Heart right ventricle (tissue), 16 donors: ENCODE measurements around the gene FMNL3. TPM values are rescaled to one million over a fixed set of nuclear protein-coding genes. Genes with fewer than 3 reads are reported as not detected.

Experiments
- ATAC-seq, 8 donors: fragments of 200-7000 bp; cut with Tn5 transposase; one replicate each; pipeline ENCODE4 v1.9.1; 2020; ENCODE audit warnings: mild to moderate bottlenecking in 8 of 8, moderate library complexity in 8 of 8, moderate number of reproducible peaks in 1 of 8
- DNase-seq, 2 donors: peaks; one replicate each; pipeline ENCODE4 v3.0.0-alpha.2; 2020
- H3K27ac ChIP-seq, 10 donors: fragments of 200-600 bp; sonication (generic) in 2 of 10; one replicate each; pipeline versions ENCODE4 v1.5.0 to v1.8.0; 2020 to 2022; ENCODE audit warnings: mild to moderate bottlenecking in 3 of 10
- H3K27me3 ChIP-seq, 7 donors: fragments of 200-600 bp; one replicate each; pipeline ENCODE4 v1.8.0; 2021 to 2022; ENCODE audit warnings: mild to moderate bottlenecking in 2 of 7
- H3K36me3 ChIP-seq, 9 donors: fragments of 200-600 bp; sonication (generic) in 1 of 9; one replicate each; pipeline versions ENCODE4 v1.5.0 to v1.8.0; 2020 to 2022; ENCODE audit warnings: mild to moderate bottlenecking in 2 of 9
- H3K4me1 ChIP-seq, 9 donors: fragments of 200-600 bp; sonication (generic) in 1 of 9; one replicate each; pipeline versions ENCODE4 v1.5.0 to v1.8.0; 2020 to 2022; ENCODE audit warnings: mild to moderate bottlenecking in 4 of 9
- H3K4me3 ChIP-seq, 10 donors: fragments of 200-600 bp; sonication (generic) in 2 of 10; one replicate each; pipeline versions ENCODE4 v1.5.0 to v1.8.0; 2020 to 2022; ENCODE audit warnings: mild to moderate bottlenecking in 7 of 10, moderate library complexity in 2 of 10
- H3K9me3 ChIP-seq, 11 donors: fragments of 200-600 bp in 10 of 11; sonication (generic) in 2 of 11; one replicate each; pipeline versions ENCODE4 v1.5.0 to v1.8.0; 2013 to 2022; ENCODE audit warnings: mild to moderate bottlenecking in 2 of 11, control low read depth in 1 of 11, moderate library complexity in 1 of 11
- CTCF ChIP-seq, 9 donors: fragments of 200-600 bp; sonication (generic) in 2 of 9; IDR thresholded peaks; one replicate each; pipeline versions ENCODE4 v1.5.0 to v1.8.0; 2021 to 2022; ENCODE audit warnings: antibody characterized with exemption in 9 of 9, mild to moderate bottlenecking in 5 of 9, moderate library complexity in 1 of 9
- WGBS, 2 donors: extraction: QIAGEN DNeasy Blood & Tissue Kit; methylation state at CpG; one replicate each; pipeline ENCODE4 v1.1.7; 2013; ENCODE audit warnings: inconsistent platforms in 1 of 2; 5-methylcytosine and 5-hydroxymethylcytosine counted together
- intact Hi-C, 10 donors: fragments of 100-400 bp; cut with DNase I; formaldehyde crosslinking; loops; one replicate each; pipeline versions ENCODE4 v1.11.1 to v1.14.2; 2022
- polyA plus RNA-seq, 2 donors: library from polyadenylated mRNA; stranded (reverse); fragments of 200-250 nt; gene quantifications; one replicate each; pipeline ENCODE4 v1.2.3, GENCODE V29; 2013
- total RNA-seq, 10 donors: library from RNA; stranded (reverse); fragmentation: NEBNext Ultra II Directional in 3 of 10; extraction: Animal tissue kit (Norgen Biotek cat#: 25700) in 3 of 10; gene quantifications; one replicate each; pipeline versions ENCODE4 v1.2.1 to v1.2.4, GENCODE V29; 2021 to 2023
- donor health status: Arrhythmogenic right ventricular cardiomyopathy.
- donor health status: ischemic (EF 13 %, LVEDD 7.1; RV severe dilation, severe dysfunction).
- donor health status: healthy with polysubstance abuse.
- donor health status: DM: no; HTN: yes; CAD: no.
- donor health status: DM: no; HTN: no; CAD: no.
- donor health status: ischemic (EF 25% LVEDD 6.9; RV normal size, moderate dysfunction).
- donor health status: ischemic (EF 25% LVEDD 5.7; RV mildly dilated, moderate dysfunction).
- donor health status: healthy.
- donor health status: DM: yes; HTN: yes; CAD: no.
- donor health status: Ischemic cardiomyopathy.
- donor health status: ischemic (EF 35%, LVEDD 5.7; RV mildly dilated, moderate dysfunction).
- donor health status: nonischemic (EF 11% LVEDD 7.7; RV severe dilation, severe dysfunction).
- donor health status: DM: yes; HTN: yes; CAD: no.
- donor health status: PGD.
- donor health status: ischemic (EF 29% LVEDD 5.4; RV normal size, mild dysfunction).
- donor health status: nonischemic (EF 23%, LVEDD 6.1; RV moderate dilation, normal function).

Gene FMNL3
- total and polyA plus RNA-seq, 12 donors: 5.7 to 19.6 (median 11.3) TPM

DNA sequence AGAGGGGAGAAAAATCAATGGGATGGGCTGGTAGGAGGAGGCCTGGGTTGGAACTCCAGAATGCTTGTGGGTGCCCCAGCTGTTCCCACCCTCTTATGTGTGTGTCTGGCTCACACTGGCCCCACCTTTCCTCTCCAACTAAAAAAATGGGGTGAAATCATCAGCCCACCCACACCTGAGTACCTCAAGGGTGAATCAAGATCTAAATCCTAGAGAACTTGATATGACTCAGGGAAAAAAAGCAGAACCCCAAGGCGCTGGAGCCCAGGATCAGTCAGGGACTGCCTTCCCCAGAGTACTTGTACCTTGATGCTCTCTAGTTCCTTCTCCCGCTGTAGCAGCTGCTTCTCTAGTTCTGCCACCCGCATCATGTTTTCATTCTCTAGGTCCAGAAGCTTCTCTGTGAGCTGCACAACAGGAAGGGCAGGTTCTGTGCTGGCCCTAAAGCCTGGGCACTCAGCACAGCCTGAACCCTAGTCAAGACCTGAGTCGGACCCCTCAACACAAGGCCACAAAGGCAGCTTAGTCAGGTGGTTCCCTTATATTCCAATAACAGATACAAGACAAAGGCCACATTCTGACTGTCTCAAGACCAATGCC, 54.2 kb downstream of the FMNL3 start:
- Histone ChIP-seq H3K27ac (no peak overlapping the region), H3K4me3 (no peak overlapping the region), H3K36me3 (peaks cover 0 to 100% (median 61%) of the 10 kb centered on the region in 9 donors), H3K4me1 (peaks cover 11 to 74% (median 38%) of the 10 kb centered on the region in 9 donors), H3K27me3 (no peaks in the 10 kb centered on the region), H3K9me3 (no peaks in the 10 kb centered on the region)
- no peak for ATAC-seq
- TF ChIP-seq CTCF (IDR thresholded peaks at IDR 0.05): no peak
- DNase-seq: no peak
- intact Hi-C loops: no loop called here
- WGBS, 2 donors: 96 to 97% methylated on average over 4 of the region's 4 CpGs

- Histone ChIP-seq H3K9me3 (no peaks in the 10 kb centered on the region), H3K36me3 (peaks cover 0 to 99% (median 58%) of the 10 kb centered on the region in 9 donors), H3K4me3 (no peak overlapping the region), H3K4me1 (peaks cover 15 to 74% (median 43%) of the 10 kb centered on the region in 9 donors), H3K27me3 (no peaks in the 10 kb centered on the region), H3K27ac (peak overlapping the region in 2 of 10 donors; percentile 10 to 18)
- 78 to 83% methylated on average over 8 of the region's 8 CpGs for WGBS, 2 donors
- TF ChIP-seq CTCF (IDR thresholded peaks at IDR 0.05): no peak
- no peak for ATAC-seq
- no peak for DNase-seq
- intact Hi-C loops: no loop called here
Measured at GRCh38 chr12:49651855-49652254, 55.4 kb downstream of the FMNL3 start.

GRCh38 chr12:49649892-49650291, 57.3 kb downstream of the FMNL3 start:
- DNase-seq: no peak
- Histone ChIP-seq H3K36me3 (peaks cover 0 to 100% (median 60%) of the 10 kb centered on the region in 9 donors), H3K27me3 (no peaks in the 10 kb centered on the region), H3K4me1 (peaks cover 17 to 74% (median 48%) of the 10 kb centered on the region in 9 donors), H3K4me3 (no peak overlapping the region), H3K27ac (peak overlapping the region in 4 of 10 donors; percentile 15 to 90 (median 50)), H3K9me3 (no peaks in the 10 kb centered on the region)
- 83 to 86% methylated on average over 5 of the region's 5 CpGs for WGBS, 2 donors
- intact Hi-C loops: loop anchor here in 2 of 10 donors (10.0 kb wide), 2 partner anchors 175 to 185 kb away; partner anchors contain the start of gene NCKAP5L (in 1 of the 2)
- no peak for ATAC-seq
- TF ChIP-seq CTCF (IDR thresholded peaks at IDR 0.05): no peak

GRCh38 chr12:49649445-49649844, 57.8 kb downstream of the FMNL3 start:
- H3K36me3 ChIP-seq: peaks cover 0 to 100% (median 58%) of the 10 kb centered on the region in 9 donors
- H3K9me3 ChIP-seq: no peaks in the 10 kb centered on the region
- H3K4me3 ChIP-seq: no peak overlapping the region
- ATAC-seq (no peak), DNase-seq (no peak)
- peak overlapping the region in 6 of 10 donors; percentile 10 to 90 (median 78) for H3K27ac ChIP-seq
- WGBS, 2 donors: 94 to 96% methylated on average over 11 of the region's 11 CpGs
- intact Hi-C loops: loop anchor here in 2 of 10 donors (10.0 kb wide), 2 partner anchors 175 to 185 kb away; partner anchors contain the start of gene NCKAP5L (in 1 of the 2)
- TF ChIP-seq CTCF (IDR thresholded peaks at IDR 0.05): no peak
- peaks cover 19 to 74% (median 48%) of the 10 kb centered on the region in 9 donors for H3K4me1 ChIP-seq
- no peaks in the 10 kb centered on the region for H3K27me3 ChIP-seq
